T follicular helper cell (primary cell): Measurements from ENCODE around the gene IRF4.

ENCODE experiments used
- DNase-seq: peaks from one replicate; pipeline ENCODE4 v3.0.0-alpha.2; 2020; ENCODE audit warnings: low read depth

IRF4 gene

DNA sequence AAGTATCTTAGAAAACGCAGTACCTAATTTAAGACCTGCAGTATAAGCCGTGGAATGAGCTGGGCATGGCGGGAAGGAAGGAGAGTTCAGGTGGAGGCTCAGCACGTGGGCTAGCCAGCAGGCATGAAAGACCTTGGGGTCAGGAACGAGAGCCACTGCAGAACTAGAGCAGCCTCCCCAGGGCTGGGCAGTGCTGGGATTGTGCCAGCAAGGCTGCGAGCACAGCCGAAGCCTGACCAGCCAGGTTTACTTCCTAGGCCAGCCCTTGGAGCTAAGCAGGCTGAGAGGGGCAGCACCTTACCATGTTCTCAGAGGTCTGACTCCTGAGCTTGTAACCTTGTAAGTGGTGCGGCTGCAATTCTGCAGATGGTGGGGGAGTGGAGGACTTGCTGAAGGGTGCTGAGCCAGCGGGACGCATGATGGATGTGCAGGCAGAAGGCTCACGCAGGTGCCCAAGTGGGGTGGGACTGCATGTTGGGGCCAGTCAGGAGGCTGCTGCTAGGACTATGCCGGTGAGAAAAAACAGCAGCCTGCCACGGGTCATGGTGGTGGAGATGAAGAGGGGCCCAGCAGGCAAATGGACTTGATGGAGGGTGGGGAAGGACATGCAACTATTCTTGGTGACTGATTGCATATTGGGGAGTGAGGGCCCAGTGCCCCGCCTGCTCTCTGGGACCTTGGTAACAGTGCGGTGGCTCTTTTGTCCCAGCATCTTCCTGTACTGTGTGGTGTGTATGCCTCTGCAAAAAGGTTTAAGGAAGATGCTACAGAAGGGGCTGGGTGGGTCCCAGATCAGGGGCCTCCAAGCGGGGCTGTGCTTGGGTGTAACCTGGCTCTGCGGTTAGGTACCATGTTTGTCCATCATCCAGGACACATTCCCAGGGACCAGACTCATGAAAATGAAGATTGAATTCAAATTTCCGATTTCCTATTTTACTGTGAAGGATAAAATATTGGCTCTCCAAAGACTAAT is 37.6 kb upstream of the IRF4 start:
- no peak for DNase-seq

DNA sequence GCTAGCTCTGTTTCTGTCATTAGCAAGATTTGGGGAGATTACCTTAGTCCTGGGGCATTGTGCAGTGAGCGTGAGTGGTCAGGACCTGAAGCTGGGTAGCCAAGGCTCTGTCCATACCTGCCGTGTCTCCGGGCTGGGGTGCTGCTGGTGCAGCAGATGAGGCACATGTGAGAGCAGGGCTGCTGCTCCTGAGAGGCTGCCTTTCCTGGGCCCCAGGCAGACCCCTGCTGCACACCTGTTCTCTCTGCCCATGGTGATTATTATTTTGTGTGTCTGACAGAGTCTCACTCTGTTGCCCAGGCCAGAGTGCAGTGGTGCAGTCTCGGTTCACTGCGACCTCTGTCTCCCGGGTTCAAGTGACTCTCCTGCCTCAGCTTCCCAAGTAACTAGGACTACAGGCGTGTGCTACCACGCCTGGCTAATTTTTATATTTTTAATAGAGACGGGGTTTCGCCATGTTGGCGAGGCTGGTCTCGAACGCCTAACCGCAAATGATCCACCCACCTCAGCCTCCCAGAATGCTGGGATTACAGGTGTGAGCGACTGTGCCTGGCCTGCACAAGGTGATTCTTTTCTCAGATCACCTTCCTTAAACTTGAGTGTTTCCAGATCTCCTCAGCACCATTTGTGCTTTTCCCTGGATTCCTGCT is 36.8 kb upstream of the IRF4 start:
- no peak for DNase-seq

DNA sequence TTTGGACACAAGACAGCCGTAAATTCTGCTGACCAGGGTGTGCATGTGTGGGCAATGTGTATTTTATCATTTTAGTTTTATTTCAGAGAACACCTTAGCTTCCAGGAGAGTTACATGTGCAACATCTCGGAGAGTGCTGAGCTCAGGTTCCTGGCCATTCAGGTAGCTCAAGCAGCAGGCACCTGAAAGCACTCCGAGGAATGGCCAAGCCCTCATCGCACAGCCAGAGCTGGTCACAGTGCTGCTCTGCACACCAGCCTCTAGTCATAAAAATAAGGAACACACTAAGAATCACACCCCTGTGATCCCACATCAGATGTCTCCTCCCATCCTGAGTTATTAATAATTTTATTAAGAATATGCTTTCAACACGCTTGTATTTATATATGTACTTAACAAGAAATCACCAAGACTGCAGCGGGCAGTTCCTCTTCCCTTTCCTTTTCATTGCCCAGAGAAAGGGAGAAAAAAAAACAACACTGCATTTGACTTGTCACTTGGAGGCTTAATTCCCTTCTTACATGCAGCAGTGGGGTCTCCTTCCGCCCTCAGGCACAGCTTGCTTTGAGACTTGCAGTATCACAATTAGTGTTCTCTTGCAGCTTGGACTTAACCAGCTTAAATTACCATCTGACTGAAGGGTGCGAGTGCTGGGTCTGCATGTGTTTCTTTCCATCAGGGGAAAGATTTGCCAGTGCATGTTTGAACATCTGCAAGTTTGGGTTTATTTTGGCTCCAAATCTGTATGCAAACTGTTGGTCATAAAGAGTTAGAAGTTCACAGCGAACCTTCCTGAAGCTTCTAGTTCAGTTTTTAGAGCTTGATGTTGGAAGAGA is 36.0 kb upstream of the IRF4 start:
- DNase-seq: no peak

GRCh38 chr6:356828-357251 is 34.7 kb upstream of the IRF4 start:
- no peak for DNase-seq

DNA sequence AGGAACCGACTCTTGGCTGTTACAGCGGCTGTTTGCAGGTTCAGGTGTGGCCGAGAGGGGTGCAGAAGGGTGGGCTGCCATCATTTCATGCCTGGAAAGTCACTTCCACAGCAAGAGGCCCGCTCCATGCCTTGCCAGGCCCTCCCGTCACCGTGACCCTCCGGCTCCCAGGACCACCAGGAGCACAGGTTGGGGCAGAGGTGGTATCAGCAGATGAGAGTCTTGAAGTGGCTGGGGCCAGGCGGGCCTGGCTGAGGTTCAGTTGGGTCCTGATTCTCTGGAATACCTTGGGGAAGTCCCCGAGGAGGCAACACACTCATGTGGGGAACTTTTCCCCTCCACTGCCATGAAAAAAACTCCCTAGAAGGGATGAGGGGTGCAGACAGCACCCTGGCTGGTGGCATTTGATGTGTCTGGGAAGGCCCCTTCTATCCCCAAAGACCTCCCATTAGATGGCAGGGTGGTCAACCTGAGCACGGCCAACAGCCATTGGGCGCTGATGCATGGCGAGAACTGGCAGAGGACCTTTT is 34.2 kb upstream of the IRF4 start:
- no peak for DNase-seq

- no peak for DNase-seq
Measured at GRCh38 chr6:357791-358341, 33.7 kb upstream of the IRF4 start.

DNA sequence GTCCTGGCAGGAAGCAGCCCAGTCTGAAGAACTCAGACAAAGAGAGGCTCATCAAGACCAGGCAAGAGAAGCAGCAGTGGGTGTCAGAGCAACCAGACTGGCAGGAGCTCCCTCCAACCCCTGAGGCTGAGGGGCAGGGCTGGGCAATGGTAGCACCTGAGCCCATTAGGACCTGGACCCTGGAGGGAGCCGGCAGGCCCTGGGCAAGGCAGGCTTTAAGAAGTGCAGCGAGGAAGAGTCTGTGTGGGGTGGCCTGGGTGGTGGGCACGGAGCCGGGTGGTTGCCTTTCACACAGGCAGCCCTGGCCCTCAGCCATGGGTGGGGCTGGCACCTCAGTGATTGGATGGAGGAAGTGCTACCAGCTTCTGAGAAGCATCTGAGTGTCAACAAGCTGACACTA is 33.1 kb upstream of the IRF4 start:
- DNase-seq: no peak

DNA sequence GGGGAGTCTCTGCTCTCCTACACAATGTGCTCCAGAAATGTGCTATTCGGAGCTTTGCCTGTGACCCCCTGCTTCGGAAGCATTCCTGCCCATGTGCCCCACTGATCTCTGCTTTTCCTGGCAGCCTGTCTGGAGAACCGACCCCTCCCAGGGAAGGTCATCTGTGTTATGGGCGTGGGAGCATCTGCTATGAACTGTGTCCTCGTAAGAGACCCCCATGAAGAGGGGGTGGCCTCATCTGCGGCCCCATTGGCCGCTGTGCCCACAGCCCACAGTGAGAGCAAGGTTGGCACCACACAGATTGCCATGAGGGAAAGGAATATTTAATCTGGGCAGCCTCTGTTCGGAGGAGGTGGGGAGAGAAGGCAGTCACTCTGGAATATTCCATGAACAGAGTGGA is 32.7 kb upstream of the IRF4 start:
- DNase-seq: no peak

GRCh38 chr6:359261-360035 is 32.1 kb upstream of the IRF4 start:
- no peak for DNase-seq

GRCh38 chr6:360349-360748 is 31.2 kb upstream of the IRF4 start:
- DNase-seq: no peak

DNA sequence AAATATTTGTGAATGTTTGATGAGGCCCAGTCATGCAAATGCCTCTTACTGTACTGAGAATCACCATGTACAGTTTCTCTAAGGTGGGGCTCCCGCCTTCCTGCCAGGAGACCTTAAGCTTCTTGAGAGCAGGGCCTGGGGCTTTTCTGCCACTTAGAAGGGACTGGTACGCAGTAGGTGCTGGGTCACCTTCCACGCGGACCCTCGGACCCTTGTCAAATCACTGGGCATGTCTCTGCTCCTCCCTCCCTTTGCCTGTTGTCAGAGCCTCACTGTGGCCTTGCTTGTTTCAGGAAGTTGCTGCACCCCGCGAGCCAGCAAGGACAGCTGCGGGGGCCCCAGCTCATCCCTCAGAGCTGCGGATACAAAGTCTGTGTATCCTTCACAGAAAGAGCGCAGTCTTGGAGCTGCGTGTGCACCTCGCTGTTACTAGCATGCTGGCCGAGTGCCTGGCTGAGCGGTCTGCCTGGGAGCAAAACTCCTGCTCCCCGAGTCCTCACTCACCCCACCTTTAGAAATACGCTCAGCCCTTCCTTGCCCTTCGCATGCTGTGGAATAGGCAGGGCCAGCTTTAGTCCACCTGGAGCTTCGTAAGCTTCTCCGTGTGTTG is 30.7 kb upstream of the IRF4 start:
- no peak for DNase-seq

GRCh38 chr6:361411-362132 is 30.0 kb upstream of the IRF4 start:
- DNase-seq: no peak

GRCh38 chr6:362231-362923 is 29.2 kb upstream of the IRF4 start:
- no peak for DNase-seq

- no peak for DNase-seq
Measured at GRCh38 chr6:362924-363249, 28.7 kb upstream of the IRF4 start.

- DNase-seq: no peak
Measured at GRCh38 chr6:363291-363690, 28.3 kb upstream of the IRF4 start.

- no peak for DNase-seq
Measured at GRCh38 chr6:363909-364308, 27.6 kb upstream of the IRF4 start.

- DNase-seq: no peak
Measured at GRCh38 chr6:364609-365540, 26.7 kb upstream of the IRF4 start.

- no peak for DNase-seq
Measured at GRCh38 chr6:365835-366234, 25.7 kb upstream of the IRF4 start.
